ENCODE data around the gene DUSP5. TPM values are rescaled to one million over a fixed set of nuclear protein-coding genes. Genes with fewer than 3 reads are reported as not detected.

The DUSP5 gene
- total RNA-seq, 1 experiment from 2014 or later, result 137 TPM

- TF ChIP-seq CEBPB (IDR thresholded peaks at IDR 0.05; ENCODE audit: low read depth) (no peak), YY1 (IDR thresholded peaks at IDR 0.05; ENCODE audit: extremely low read depth, insufficient replicate concordance, low read depth, low read length) (no peak), POLR2AphosphoS5 (IDR thresholded peaks at IDR 0.05; ENCODE audit: low read depth, low read length) (no peak), EZH2phosphoT487 (IDR thresholded peaks at IDR 0.05; ENCODE audit: borderline replicate concordance) (no peak), CBX3 (IDR thresholded peaks at IDR 0.05; ENCODE audit: low read depth) (no peak), FOSL1 (IDR thresholded peaks at IDR 0.05; ENCODE audit: low read depth) (no peak), TCF7L2 (IDR thresholded peaks at IDR 0.05; ENCODE audit: borderline replicate concordance, extremely low read depth, insufficient read depth, insufficient read length) (no peak), EZH2 (IDR thresholded peaks at IDR 0.05) (no peak), ELF1 (IDR thresholded peaks at IDR 0.05; ENCODE audit: borderline replicate concordance, low read depth) (no peak), SIN3A (IDR thresholded peaks at IDR 0.05; ENCODE audit: low read depth) (no peak)
These were observed 39.9 kb upstream of the DUSP5 start (continued) for GRCh38 chr10:110457851-110458250.

DNA sequence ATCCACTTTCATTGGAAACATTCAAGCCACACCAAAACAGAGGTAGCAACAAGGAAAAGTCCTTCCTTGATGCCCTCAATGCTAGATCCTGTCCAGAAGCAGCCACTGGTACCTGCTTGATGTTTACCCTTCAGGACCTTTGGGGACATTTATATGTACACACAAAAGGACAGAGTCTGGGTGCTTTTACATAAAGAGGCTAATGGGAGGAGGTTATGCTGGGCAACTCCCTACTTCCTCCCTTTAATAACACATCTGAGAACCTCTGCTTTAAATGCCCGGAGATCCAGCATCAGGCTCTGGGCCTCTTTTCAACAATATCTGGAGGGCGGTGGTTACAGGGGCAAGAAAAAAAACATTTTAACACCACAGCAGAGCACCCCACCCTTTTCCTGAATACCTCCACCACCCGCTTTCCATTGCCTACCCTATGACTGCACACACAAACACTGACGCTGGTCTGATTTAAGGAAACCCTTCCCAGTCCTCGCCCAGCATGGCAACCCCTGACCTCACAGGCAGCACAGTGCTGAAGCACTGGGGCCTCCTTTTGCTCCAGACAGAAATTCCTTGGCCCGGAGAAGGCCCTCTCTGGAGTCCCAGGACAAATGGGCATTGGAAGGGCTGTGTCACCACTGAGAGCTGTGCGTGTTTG lies 39.3 kb upstream of the DUSP5 start:
- CTCF ChIA-PET, result interaction anchor here (1.6 kb wide), 1 partner anchor 36 kb away, joined by 3 read pairs; no protein-coding TSS in a partner anchor
- POLR2A ChIA-PET, result interaction anchor here (1.1 kb wide), 1 partner anchor 49 kb away, joined by 3 read pairs; no protein-coding TSS in a partner anchor
- DNase-seq (ENCODE audit: low read depth, low spot score) (no peak), ATAC-seq (no peak)
- Histone ChIP-seq H4K20me1 (ENCODE audit: insufficient read depth) (no peaks in the 10 kb centered on the region), H3K9me3 (ENCODE audit: control insufficient read depth in 1 of 2, insufficient read depth in 1 of 2, low read depth in 1 of 2, low read length in 2 of 2) (no peaks in the 10 kb centered on the region), H3K27ac (ENCODE audit: low read depth, low read length) (no peak overlapping the region; the same call in 1 of the 2 replicates), H3K9ac (ENCODE audit: low read length) (no peak overlapping the region), H3K36me3 (ENCODE audit: control insufficient read depth in 1 of 2, insufficient read depth in 2 of 2, low read length in 2 of 2) (no peaks in the 10 kb centered on the region), H3K27me3 (ENCODE audit: insufficient read depth, low read length) (no peaks in the 10 kb centered on the region), H3K79me2 (ENCODE audit: insufficient read depth, low read length) (no peaks in the 10 kb centered on the region), H2AFZ (ENCODE audit: low read depth, low read length, poor library complexity, severe bottlenecking) (no peak overlapping the region), H3K4me2 (ENCODE audit: low read length) (no peak overlapping the region), H3K9me2 (ENCODE audit: insufficient read depth) (no peaks in the 10 kb centered on the region), H3K4me1 (ENCODE audit: control insufficient read depth in 1 of 2, insufficient read depth in 2 of 2, low read length in 2 of 2) (peaks cover 61% of the 10 kb centered on the region in 2 experiments), H3K4me3 (replicated peaks in 1 of 2; ENCODE audit: low read depth in 1 of 2, low read length in 2 of 2) (no peak overlapping the region)
- TF ChIP-seq CBX3 (IDR thresholded peaks at IDR 0.05; ENCODE audit: low read depth) (no peak), EZH2phosphoT487 (IDR thresholded peaks at IDR 0.05; ENCODE audit: borderline replicate concordance) (no peak), FOSL1 (IDR thresholded peaks at IDR 0.05; ENCODE audit: low read depth) (no peak), SRF (IDR thresholded peaks at IDR 0.05; ENCODE audit: low read depth) (no peak), ZBTB33 (IDR thresholded peaks at IDR 0.05; ENCODE audit: extremely low read depth, insufficient replicate concordance, low read length) (no peak), MAX (IDR thresholded peaks at IDR 0.05) (no peak), EGR1 (IDR thresholded peaks at IDR 0.05; ENCODE audit: low read depth) (no peak), JUND (IDR thresholded peaks at IDR 0.05) (no peak), ZFX (IDR thresholded peaks at IDR 0.05) (no peak), TCF7L2 (IDR thresholded peaks at IDR 0.05; ENCODE audit: borderline replicate concordance, extremely low read depth, insufficient read depth, insufficient read length) (no peak), CEBPB (IDR thresholded peaks at IDR 0.05; ENCODE audit: low read depth) (no peak), SIN3A (IDR thresholded peaks at IDR 0.05; ENCODE audit: low read depth) (no peak), ELF1 (IDR thresholded peaks at IDR 0.05; ENCODE audit: borderline replicate concordance, low read depth) (no peak), ZNF274 (IDR thresholded peaks at IDR 0.05; ENCODE audit: low read depth, low read length) (no peak), POLR2A (IDR thresholded peaks at IDR 0.05; ENCODE audit: borderline replicate concordance, extremely low read depth, insufficient read depth, insufficient read length) (no peak), SP1 (IDR thresholded peaks at IDR 0.05; ENCODE audit: low read depth) (no peak), YY1 (IDR thresholded peaks at IDR 0.05; ENCODE audit: extremely low read depth, insufficient replicate concordance, low read depth, low read length) (no peak), RAD21 (IDR thresholded peaks at IDR 0.05; ENCODE audit: low read depth) (no peak)
- TF ChIP-seq, protein P1, sequence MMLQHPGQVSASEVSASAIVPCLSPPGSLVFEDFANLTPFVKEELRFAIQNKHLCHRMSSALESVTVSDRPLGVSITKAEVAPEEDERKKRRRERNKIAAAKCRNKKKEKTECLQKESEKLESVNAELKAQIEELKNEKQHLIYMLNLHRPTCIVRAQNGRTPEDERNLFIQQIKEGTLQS (IDR thresholded peaks at IDR 0.05), result no peak
- BruUV-seq (replicated peaks), result no TSS peak
- RAD21 ChIA-PET (ENCODE audit: low non-redundant PET in 1 of 2, low total read pairs in 2 of 2, uncharacterized antibody in 2 of 2, unreplicated experiment in 2 of 2), result no interaction called here
- intact Hi-C loops (cut with micrococcal nuclease), result no loop called here

Measured in HCT116 (cell line).